ENCODE results near the gene DDX46. TPM values are rescaled to one million over a fixed set of nuclear protein-coding genes. Genes with fewer than 3 reads are reported as not detected.

Gene DDX46
- total and polyA plus RNA-seq, 2 donors (not counting 1 experiment from before 2014, with no cell fraction given) = 15.4 to 80.9 TPM

- Histone ChIP-seq H2AFZ (ENCODE audit: insufficient read depth, low read depth, low read length, poor library complexity, severe bottlenecking) (no peak overlapping the region), H3K27me3 (replicated peaks in 1 of 4; ENCODE audit: control extremely low read depth in 1 of 4, control insufficient read depth in 3 of 4, insufficient read depth in 4 of 4, low read length in 3 of 4) (no peaks in the 10 kb centered on the region), H3K36me3 (replicated peaks in 1 of 2; ENCODE audit: control extremely low read depth in 1 of 2, control insufficient read depth in 1 of 2, extremely low read depth in 1 of 2, insufficient read depth in 2 of 2, low read length in 1 of 2) (peaks cover 19 to 56% of the 10 kb centered on the region in 2 experiments), H3K4me3 (ENCODE audit: control extremely low read depth in 1 of 5, extremely low read depth in 1 of 5, insufficient read depth in 1 of 5, low read depth in 2 of 5, low read length in 4 of 5) (no peak overlapping the region), H3K27ac (ENCODE audit: low read length in 2 of 2) (no peak overlapping the region), H3K4me2 (replicated peaks; ENCODE audit: low read depth, low read length, poor library complexity, severe bottlenecking) (no peak overlapping the region), H4K20me1 (ENCODE audit: control insufficient read depth, insufficient read depth, low read length, poor library complexity, severe bottlenecking) (no peaks in the 10 kb centered on the region), H3K9ac (ENCODE audit: low read length) (no peak overlapping the region), H3K4me1 (ENCODE audit: control insufficient read depth in 2 of 2, insufficient read depth in 2 of 2, low read length in 2 of 2) (no peaks in the 10 kb centered on the region), H3K9me3 (ENCODE audit: control extremely low read depth in 1 of 3, control insufficient read depth in 2 of 3, insufficient read depth in 1 of 3, low read length in 2 of 3) (no peaks in the 10 kb centered on the region), H3K79me2 (ENCODE audit: control insufficient read depth, insufficient read depth, low read length) (peaks cover 4% of the 10 kb centered on the region)
- Mint-ChIP-seq H3K27me3 (no peaks in the 10 kb centered on the region), H3K27ac (no peak overlapping the region), H3K4me1 (no peaks in the 10 kb centered on the region), H3K4me3 (no peak overlapping the region), H3K9me3 (ENCODE audit: insufficient read depth) (no peaks in the 10 kb centered on the region)
- POLR2A ChIA-PET = no interaction called here
- intact Hi-C loops (cut with micrococcal nuclease) = no loop called here
- ATAC-seq (ENCODE audit: low read depth) (no peak), DNase-seq (no peak)
- CTCF ChIA-PET = interaction anchor here (0.6 to 1.3 kb wide), 2 partner anchors 17 to 110 kb away, joined by 3 to 5 read pairs; partner anchors contain the start of gene PCBD2
- TF ChIP-seq EZH2 (IDR thresholded peaks at IDR 0.05; ENCODE audit: borderline replicate concordance, insufficient read depth, low read depth, low read length, poor library complexity, severe bottlenecking) = no peak
- TF ChIP-seq CTCF (IDR thresholded peaks at IDR 0.05) = no peak
- 100% methylated on average over 1 of the region's 8 CpGs for WGBS (ENCODE audit: insufficient coverage)
Measured at GRCh38 chr5:134794819-134795218, 36.2 kb downstream of the DDX46 start.

- H3K4me2 ChIP-seq (replicated peaks; ENCODE audit: low read depth, low read length, poor library complexity, severe bottlenecking) = no peak overlapping the region
- Mint-ChIP-seq H3K27me3 (no peaks in the 10 kb centered on the region), H3K4me1 (no peaks in the 10 kb centered on the region), H3K27ac (no peak overlapping the region), H3K9me3 (ENCODE audit: insufficient read depth) (no peaks in the 10 kb centered on the region), H3K4me3 (no peak overlapping the region)
- ChIA-PET CTCF (no interaction called here), POLR2A (no interaction called here)
- no peak overlapping the region for H3K27ac ChIP-seq (ENCODE audit: low read length in 2 of 2)
- H3K9me3 ChIP-seq (ENCODE audit: control extremely low read depth in 1 of 3, control insufficient read depth in 2 of 3, insufficient read depth in 1 of 3, low read length in 2 of 3) = no peaks in the 10 kb centered on the region
- H3K9ac ChIP-seq (ENCODE audit: low read length) = no peak overlapping the region
- H2AFZ ChIP-seq (ENCODE audit: insufficient read depth, low read depth, low read length, poor library complexity, severe bottlenecking) = no peak overlapping the region
- no peaks in the 10 kb centered on the region for H3K4me1 ChIP-seq (ENCODE audit: control insufficient read depth in 2 of 2, insufficient read depth in 2 of 2, low read length in 2 of 2)
- H3K79me2 ChIP-seq (ENCODE audit: control insufficient read depth, insufficient read depth, low read length) = peaks cover 8% of the 10 kb centered on the region
- H4K20me1 ChIP-seq (ENCODE audit: control insufficient read depth, insufficient read depth, low read length, poor library complexity, severe bottlenecking) = no peaks in the 10 kb centered on the region
- ATAC-seq (ENCODE audit: low read depth) = no peak
- H3K27me3 ChIP-seq (replicated peaks in 1 of 4; ENCODE audit: control extremely low read depth in 1 of 4, control insufficient read depth in 3 of 4, insufficient read depth in 4 of 4, low read length in 3 of 4) = no peaks in the 10 kb centered on the region
- no peak overlapping the region for H3K4me3 ChIP-seq (ENCODE audit: control extremely low read depth in 1 of 5, extremely low read depth in 1 of 5, insufficient read depth in 1 of 5, low read depth in 2 of 5, low read length in 4 of 5)
- TF ChIP-seq EZH2 (IDR thresholded peaks at IDR 0.05; ENCODE audit: borderline replicate concordance, insufficient read depth, low read depth, low read length, poor library complexity, severe bottlenecking) = no peak
- TF ChIP-seq CTCF (IDR thresholded peaks at IDR 0.05) = no peak
- H3K36me3 ChIP-seq (replicated peaks in 1 of 2; ENCODE audit: control extremely low read depth in 1 of 2, control insufficient read depth in 1 of 2, extremely low read depth in 1 of 2, insufficient read depth in 2 of 2, low read length in 1 of 2) = peaks cover 12 to 52% of the 10 kb centered on the region in 2 experiments
- DNase-seq = no peak
- WGBS (ENCODE audit: insufficient coverage) = no CpG with 5 or more reads among the region's 5 CpGs
- intact Hi-C loops (cut with micrococcal nuclease) = no loop called here
Measured at GRCh38 chr5:134798468-134798867, 39.9 kb downstream of the DDX46 start.
